Calu3 (cell line): ENCODE data around the gene FAM120B. TPM values are rescaled to one million over a fixed set of nuclear protein-coding genes. Genes with fewer than 3 reads are reported as not detected.

Source experiments
- BruUV-seq: library from RNA; stranded (reverse); fragments of 400-500 nt; replicated peaks from 2 replicates; lab custom pipeline; 2021; lab: Mats Ljungman, UMichigan
- CTCF ChIA-PET: fragments of 300-600 bp; sonication (Branson Sonifier 250); formaldehyde crosslinking; loops from one replicate; lab custom pipeline; 2022; ENCODE audit warnings: antibody characterized with exemption; lab: Charles Lee
- DNase-seq: peaks from one replicate; pipeline ENCODE4 v3.0.0; 2022
- H3K27ac Mint-ChIP-seq: one replicate; pipeline ENCODE4 v1.8.0; 2022; ENCODE audit warnings: mixed read lengths; ENCODE audit not compliant: unreplicated experiment
- H3K27me3 Mint-ChIP-seq: one replicate; pipeline ENCODE4 v1.8.0; 2022; ENCODE audit warnings: mixed read lengths; ENCODE audit not compliant: unreplicated experiment
- H3K36me3 Mint-ChIP-seq: one replicate; pipeline ENCODE4 v1.8.0; 2022; ENCODE audit warnings: mild to moderate bottlenecking, moderate library complexity, mixed read lengths; ENCODE audit not compliant: insufficient read depth, unreplicated experiment
- H3K4me1 Mint-ChIP-seq: one replicate; pipeline ENCODE4 v1.8.0; 2022; ENCODE audit warnings: mild to moderate bottlenecking, low read depth, mixed read lengths; ENCODE audit not compliant: unreplicated experiment
- H3K4me3 Mint-ChIP-seq: one replicate; pipeline ENCODE4 v1.8.0; 2022; ENCODE audit warnings: mild to moderate bottlenecking, low read depth, moderate library complexity, mixed read lengths; ENCODE audit not compliant: unreplicated experiment
- H3K9me3 Mint-ChIP-seq: one replicate; pipeline ENCODE4 v1.8.0; 2022; ENCODE audit warnings: low read depth, mixed read lengths; ENCODE audit not compliant: unreplicated experiment
- CTCF ChIP-seq: fragments of 200-600 bp; IDR thresholded peaks from one replicate; pipeline ENCODE4 v1.8.0; 2022; ENCODE audit warnings: antibody characterized with exemption; ENCODE audit not compliant: unreplicated experiment
- intact Hi-C: fragments of 100-400 bp; cut with micrococcal nuclease; formaldehyde crosslinking; loops from one replicate; pipeline ENCODE4 v1.10.0; 2022; ENCODE audit not compliant: unreplicated experiment
- total RNA-seq: library from RNA; stranded (reverse); gene quantifications from 2 replicates; pipeline ENCODE4 v1.2.3, GENCODE V29; 2022

The FAM120B gene
- total RNA-seq, 1 experiment from 2014 or later = 13.2 TPM

- CTCF ChIA-PET = no interaction called here
- Mint-ChIP-seq H3K36me3 (no peaks in the 10 kb centered on the region), H3K27me3 (no peaks in the 10 kb centered on the region), H3K9me3 (no peaks in the 10 kb centered on the region), H3K4me1 (no peaks in the 10 kb centered on the region), H3K4me3 (no peak overlapping the region), H3K27ac (no peak overlapping the region)
- no peak for TF ChIP-seq CTCF
- BruUV-seq = no TSS peak
- intact Hi-C loops = no loop called here
- no peak for DNase-seq
Measured at GRCh38 chr6:170445971-170446370, 139.4 kb downstream of the FAM120B start.

- intact Hi-C loops = no loop called here
- no TSS peak for BruUV-seq
- Mint-ChIP-seq H3K4me1 (no peaks in the 10 kb centered on the region), H3K9me3 (no peaks in the 10 kb centered on the region), H3K27ac (no peak overlapping the region), H3K36me3 (no peaks in the 10 kb centered on the region), H3K4me3 (no peak overlapping the region), H3K27me3 (peaks cover under 1% of the 10 kb centered on the region)
- CTCF ChIA-PET = interaction anchor here (1.3 kb wide), 1 partner anchor 10 kb away, joined by 3 read pairs; no protein-coding TSS in a partner anchor
- no peak for TF ChIP-seq CTCF
- no peak for DNase-seq
Measured at GRCh38 chr6:170446841-170447560, 140.4 kb downstream of the FAM120B start.

- H3K9me3 Mint-ChIP-seq = no peaks in the 10 kb centered on the region
- no peak overlapping the region for H3K27ac Mint-ChIP-seq
- CTCF ChIA-PET = interaction anchor here (1.3 kb wide), 1 partner anchor 9 kb away, joined by 3 read pairs; no protein-coding TSS in a partner anchor
- TF ChIP-seq CTCF = no peak
- intact Hi-C loops = no loop called here
- no peaks in the 10 kb centered on the region for H3K4me1 Mint-ChIP-seq
- no TSS peak for BruUV-seq
- no peak overlapping the region for H3K4me3 Mint-ChIP-seq
- no peaks in the 10 kb centered on the region for H3K36me3 Mint-ChIP-seq
- DNase-seq = no peak
- H3K27me3 Mint-ChIP-seq = peaks cover 6% of the 10 kb centered on the region
Measured at GRCh38 chr6:170447561-170447930, 141.0 kb downstream of the FAM120B start.

GRCh38 chr6:170448317-170448716, 141.8 kb downstream of the FAM120B start:
- no TSS peak for BruUV-seq
- CTCF ChIA-PET = no interaction called here
- no peaks in the 10 kb centered on the region for H3K9me3 Mint-ChIP-seq
- no peak overlapping the region for H3K27ac Mint-ChIP-seq
- intact Hi-C loops = loop anchor here (2.0 kb wide), 1 partner anchor 34 kb away; no protein-coding TSS in a partner anchor
- peaks cover 13% of the 10 kb centered on the region for H3K27me3 Mint-ChIP-seq
- no peaks in the 10 kb centered on the region for H3K4me1 Mint-ChIP-seq
- TF ChIP-seq CTCF = no peak
- no peak for DNase-seq
- no peak overlapping the region for H3K4me3 Mint-ChIP-seq
- no peaks in the 10 kb centered on the region for H3K36me3 Mint-ChIP-seq
